Psoas muscle (tissue), 8 donors: ENCODE data around the gene HOXA4. TPM values are rescaled to one million over a fixed set of nuclear protein-coding genes. Genes with fewer than 3 reads are reported as not detected.

Source experiments
- ATAC-seq, 4 donors: fragments of 200-7000 bp; cut with Tn5 transposase; one replicate each; pipeline ENCODE4 v1.9.1; 2020; ENCODE audit warnings: moderate library complexity in 3 of 4, mild to moderate bottlenecking in 2 of 4
- DNase-seq, 2 donors: peaks; one replicate each; pipeline ENCODE4 v3.0.0-alpha.2; 2020
- H3K27ac ChIP-seq: fragments of 200-600 bp; one replicate; pipeline ENCODE4 v1.8.0; 2022
- H3K27me3 ChIP-seq, 3 donors: fragments of 200-600 bp in 1 of 3; one replicate each; pipeline versions ENCODE4 v1.6.1 to v1.8.0; 2013 to 2022; ENCODE audit warnings: low read length in 2 of 3, mild to moderate bottlenecking in 2 of 3, moderate library complexity in 1 of 3; ENCODE audit not compliant: insufficient read depth in 3 of 3
- H3K36me3 ChIP-seq, 2 donors: fragments of 200-600 bp in 1 of 2; one replicate each; pipeline versions ENCODE4 v1.6.1 to v1.8.0; 2013 to 2022; ENCODE audit warnings: low read depth in 1 of 2, mild to moderate bottlenecking in 1 of 2, moderate library complexity in 1 of 2; ENCODE audit not compliant: insufficient read depth in 1 of 2
- H3K4me1 ChIP-seq: fragments of 200-600 bp; one replicate; pipeline ENCODE4 v1.8.0; 2022
- H3K4me3 ChIP-seq: fragments of 200-600 bp; one replicate; pipeline ENCODE4 v1.8.0; 2022; ENCODE audit warnings: mild to moderate bottlenecking
- H3K9me3 ChIP-seq: fragments of 200-600 bp; one replicate; pipeline ENCODE4 v1.8.0; 2022
- CTCF ChIP-seq: fragments of 200-600 bp; IDR thresholded peaks from one replicate; pipeline ENCODE4 v1.8.0; 2022; ENCODE audit warnings: antibody characterized with exemption
- WGBS, 3 donors: extraction: QIAGEN DNeasy Blood & Tissue Kit; methylation state at CpG; one replicate each; pipeline versions ENCODE4 v1.1.6 to v1.1.7; 2013; 5-methylcytosine and 5-hydroxymethylcytosine counted together
- intact Hi-C, 2 donors: fragments of 100-400 bp; cut with DNase I; formaldehyde crosslinking; loops; one replicate each; pipeline versions ENCODE4 v1.11.0 to v1.14.2; 2022
- polyA plus RNA-seq, 3 donors: library from polyadenylated mRNA; stranded (reverse); fragments of 200-250 nt; gene quantifications; one replicate each; pipeline ENCODE4 v1.2.3, GENCODE V29; 2013
- total RNA-seq, 4 donors: library from RNA; stranded (reverse); fragmentation: NEBNext Ultra II Directional in 2 of 4; extraction: Animal tissue kit (Norgen Biotek cat#: 25700) in 2 of 4; gene quantifications; one replicate each; pipeline versions ENCODE4 v1.2.1 to v1.2.4, GENCODE V29; 2021 to 2023
- donor health status: healthy with polysubstance abuse.
- donor health status: DM: no; HTN: no; CAD: no; lungs with moderate emphysema.
- donor health status: Bipolar disorder and iron deficiency.
- donor health status: healthy.
- donor health status: DM: yes; HTN: yes; CAD: no.
- donor health status: DM: no; HTN: no; CAD: no.
- donor health status: DM: no; HTN: no; CAD: no.
- donor health status: DM: yes; HTN: yes; CAD: no.

HOXA4 gene
- total and polyA plus RNA-seq, 7 donors: 6.8 to 20.8 (median 10.1) TPM

- WGBS, 3 donors: 10 to 20% (median 14%) methylated on average over 10 of the region's 10 CpGs
- peaks cover 22% of the 10 kb centered on the region for H3K4me1 ChIP-seq
- peak in 1 of 2 donors; percentile 58 for DNase-seq
- intact Hi-C loops: loop anchor here in 1 of 2 donors (2.0 kb wide), 1 partner anchor 1316 kb away; no protein-coding TSS in a partner anchor
- no peaks in the 10 kb centered on the region for H3K36me3 ChIP-seq
- H3K4me3 ChIP-seq: peak overlapping the region; percentile 79
- TF ChIP-seq CTCF: no peak
- no peak for ATAC-seq
- peak overlapping the region; percentile 92 for H3K27ac ChIP-seq
- no peaks in the 10 kb centered on the region for H3K27me3 ChIP-seq
- H3K9me3 ChIP-seq: no peaks in the 10 kb centered on the region
These were observed 41.8 kb upstream of the HOXA4 start for GRCh38 chr7:27172315-27172774.

- H3K9me3 ChIP-seq: no peaks in the 10 kb centered on the region
- no peaks in the 10 kb centered on the region for H3K27me3 ChIP-seq
- intact Hi-C loops: loop anchor here in 1 of 2 donors (2.0 kb wide), 1 partner anchor 1315 kb away; no protein-coding TSS in a partner anchor
- H3K27ac ChIP-seq: peak overlapping the region; percentile 92
- no peak for TF ChIP-seq CTCF
- WGBS, 3 donors: 15 to 20% (median 20%) methylated on average over 30 of the region's 30 CpGs
- H3K4me1 ChIP-seq: peaks cover 20% of the 10 kb centered on the region
- DNase-seq: peak in 1 of 2 donors; percentile 49
- H3K4me3 ChIP-seq: peak overlapping the region; percentile 79
- ATAC-seq: peak in 1 of 4 donors; percentile 15
- no peaks in the 10 kb centered on the region for H3K36me3 ChIP-seq
These were observed 41.2 kb upstream of the HOXA4 start for GRCh38 chr7:27171637-27172314.

GRCh38 chr7:27171325-27171636, 40.7 kb upstream of the HOXA4 start:
- ATAC-seq (no peak), DNase-seq (peak in 1 of 2 donors; percentile 75)
- Histone ChIP-seq H3K27me3 (no peaks in the 10 kb centered on the region), H3K36me3 (no peaks in the 10 kb centered on the region), H3K9me3 (no peaks in the 10 kb centered on the region), H3K4me1 (peaks cover 17% of the 10 kb centered on the region), H3K4me3 (peak overlapping the region; percentile 79), H3K27ac (peak overlapping the region; percentile 92)
- WGBS, 3 donors: 9 to 26% (median 15%) methylated on average over 8 of the region's 8 CpGs
- intact Hi-C loops: no loop called here
- no peak for TF ChIP-seq CTCF

- intact Hi-C loops: no loop called here
- no peaks in the 10 kb centered on the region for H3K36me3 ChIP-seq
- peak overlapping the region; percentile 92 for H3K27ac ChIP-seq
- peaks cover 17% of the 10 kb centered on the region for H3K4me1 ChIP-seq
- 26 to 35% (median 31%) methylated on average over 11 of the region's 11 CpGs for WGBS, 3 donors
- DNase-seq (no peak), ATAC-seq (no peak)
- H3K4me3 ChIP-seq: peak overlapping the region; percentile 79
- no peaks in the 10 kb centered on the region for H3K27me3 ChIP-seq
- TF ChIP-seq CTCF: no peak
- H3K9me3 ChIP-seq: no peaks in the 10 kb centered on the region
These were observed 40.1 kb upstream of the HOXA4 start for GRCh38 chr7:27170426-27171324.
